KBM-7 (cell line): ENCODE data around the gene MAML3.
"Not testable (repeated sequence)": the region's sequence is repeated elsewhere in the genome, so short reads cannot be mapped to it uniquely, and the experiment has no call there.

Experiments
- DNase-seq: peaks from one replicate; pipeline ENCODE4 v3.0.0-alpha.2; 2015
- in situ Hi-C: fragments of 300-500 bp; cut with MboI; formaldehyde crosslinking; loops from 2 replicates; pipeline ENCODE4 v1.14.3; 2020; ENCODE audit warnings: low sequenced_read_pairs, low pct_unique_long_range_greater_than_20kb, mixed read lengths

The MAML3 gene

GRCh38 chr4:139720806-139721205 is 433.2 kb downstream of the MAML3 start:
- in situ Hi-C loops: no loop called here
- DNase-seq: no peak

- in situ Hi-C loops: no loop called here
- no peak for DNase-seq
These were observed 434.4 kb downstream of the MAML3 start for GRCh38 chr4:139719381-139720101.

GRCh38 chr4:139718833-139719232 is 435.2 kb downstream of the MAML3 start:
- in situ Hi-C loops: no loop called here

GRCh38 chr4:139718358-139718757 is 435.6 kb downstream of the MAML3 start:
- DNase-seq: no peak
- in situ Hi-C loops: no loop called here

More at GRCh38 chr4:139718833-139719232, 435.2 kb downstream of the MAML3 start:
- DNase-seq: no peak

- in situ Hi-C loops: no loop called here
- DNase-seq: no peak
These were observed 438.1 kb downstream of the MAML3 start for GRCh38 chr4:139715746-139716391.

- DNase-seq: no peak
- in situ Hi-C loops: no loop called here
These were observed 441.1 kb downstream of the MAML3 start for GRCh38 chr4:139712882-139713281.

- in situ Hi-C loops: no loop called here
- DNase-seq: no peak
These were observed 442.5 kb downstream of the MAML3 start for GRCh38 chr4:139711461-139711860.

- no peak for DNase-seq
- in situ Hi-C loops: no loop called here
These were observed 443.9 kb downstream of the MAML3 start for GRCh38 chr4:139710073-139710472.

GRCh38 chr4:139709660-139710059 is 444.3 kb downstream of the MAML3 start:
- no peak for DNase-seq
- in situ Hi-C loops: no loop called here

- DNase-seq: peak; percentile 42
- in situ Hi-C loops: no loop called here
These were observed 449.0 kb downstream of the MAML3 start for GRCh38 chr4:139704915-139705485.

GRCh38 chr4:139700568-139700967 is 453.4 kb downstream of the MAML3 start:
- DNase-seq: no peak
- in situ Hi-C loops: no loop called here

- DNase-seq, in situ Hi-C loops: not testable (repeated sequence)
These were observed 455.6 kb downstream of the MAML3 start for GRCh38 chr4:139698167-139698925.

GRCh38 chr4:139696491-139696890 is 457.5 kb downstream of the MAML3 start:
- no peak for DNase-seq
- in situ Hi-C loops: no loop called here

GRCh38 chr4:139694522-139695107 is 459.4 kb downstream of the MAML3 start:
- DNase-seq: no peak
- in situ Hi-C loops: no loop called here

GRCh38 chr4:139692309-139693012 is 461.5 kb downstream of the MAML3 start:
- DNase-seq: peak; percentile 48
- in situ Hi-C loops: no loop called here

GRCh38 chr4:139690419-139690818 is 463.6 kb downstream of the MAML3 start:
- no peak for DNase-seq
- in situ Hi-C loops: no loop called here

GRCh38 chr4:139689093-139689722 is 464.8 kb downstream of the MAML3 start:
- in situ Hi-C loops: no loop called here

GRCh38 chr4:139686988-139687387 is 467.0 kb downstream of the MAML3 start:
- in situ Hi-C loops: no loop called here
- no peak for DNase-seq

More at GRCh38 chr4:139689093-139689722, 464.8 kb downstream of the MAML3 start:
- no peak for DNase-seq
